K562 (cell line): ENCODE results near the gene ZNHIT2. TPM values are rescaled to one million over a fixed set of nuclear protein-coding genes. Genes with fewer than 3 reads are reported as not detected.

Experiments used
- MAZ ChIP-seq, 2 experiments: fragments of 450-650 bp in 1 of 2; sonication (generic) in 1 of 2; formaldehyde crosslinking; IDR thresholded peaks in 1 of 2; conservative IDR thresholded peaks in 1 of 2; 2 replicates each; pipeline versions ENCODE4 v1.4.0 to v1.5.0; 2020; ENCODE audit warnings: mild to moderate bottlenecking in 1 of 2, missing genetic modification reagents in 1 of 2
- MEIS2 ChIP-seq: fragments of 450-650 bp; IDR thresholded peaks from 2 replicates; pipeline ENCODE4 v1.6.1; 2014; ENCODE audit warnings: mild to moderate bottlenecking; ENCODE audit not compliant: partially characterized antibody
- MGA ChIP-seq: fragments of 450-650 bp; IDR thresholded peaks from 2 replicates; pipeline ENCODE4 v1.6.1; 2016; ENCODE audit warnings: mild to moderate bottlenecking, moderate library complexity
- RB1 ChIP-seq: fragments of 450-650 bp; IDR thresholded peaks from 2 replicates; pipeline ENCODE4 v1.6.1; 2017; ENCODE audit warnings: low read depth, mild to moderate bottlenecking
- REST ChIP-seq, 2 experiments: fragments of 450-650 bp; formaldehyde crosslinking in 1 of 2; IDR thresholded peaks; 2 replicates each; pipeline versions ENCODE4 v1.4.0 to v1.6.1; 2014 to 2020; ENCODE audit warnings: mild to moderate bottlenecking in 2 of 2, borderline replicate concordance in 1 of 2, low read depth in 1 of 2
- polyA plus RNA-seq, 8 experiments: library from polyadenylated mRNA; depleted of rRNA in 4 of 8; stranded (reverse) in 5 of 8; unstranded in 3 of 8; fragments of >200 nt; fragmentation: Nextera tagmentation in 2 of 8; fragmentation: Illumina TruSeq in 1 of 8; extraction: Ambion mirVana in 2 of 8; extraction: Trizol in 1 of 8; gene quantifications; 2 replicates each; pipeline versions ENCODE4 v1.2.1 to v1.2.3, GENCODE V29; 2011 to 2014; ENCODE audit warnings: inconsistent platforms in 1 of 8, missing spikeins in 1 of 8
- total RNA-seq, 7 experiments: library from RNA; depleted of rRNA in 6 of 7; stranded (reverse); fragments of >200 nt in 6 of 7; fragmentation: Illumina TruSeq in 2 of 7; extraction: Trizol in 2 of 7; gene quantifications; 2 replicates each; pipeline versions ENCODE4 v1.2.1 to v1.2.3, GENCODE V29; 2011 to 2021; ENCODE audit warnings: low replicate concordance in 1 of 7

Gene ZNHIT2
- total and polyA plus RNA-seq, 9 of the 15 experiments (the other 6 are each of a cell fraction or from before 2014, with no cell fraction given): 0.08 to 39.0 (median 2.5) TPM

- TF ChIP-seq REST (IDR thresholded peaks at IDR 0.05; ENCODE audit: borderline replicate concordance) (no peak; the same call in 1 of the 2 replicates), REST (CRISPR knock-in tag; IDR thresholded peaks at IDR 0.05; ENCODE audit: low read depth) (no peak), MGA (no peak), MAZ (CRISPR knock-in tag; conservative IDR thresholded peaks at IDR 0.05 in 1 of 2, IDR thresholded peaks at IDR 0.05 in 1 of 2) (peak in 1 of 2 experiments; percentile 32), MEIS2 (peak; percentile 88), RB1 (peak; percentile 66; the same call in 1 of the 2 replicates)
These were observed 4.6 kb upstream of the ZNHIT2 start, which contains the start of the genes FAU and MRPL49 (continued) for GRCh38 chr11:65121865-65122696.
